Activated CD8-positive, alpha-beta memory T cell treated with anti-CD3 and anti-CD28 coated beads, Interleukin-2, amount 50 U/mL, for 4 hours (primary cell): ENCODE measurements around the gene MEGF6.

Experiments used
- DNase-seq: peaks from one replicate; pipeline ENCODE4 v3.0.0-alpha.2; 2020

MEGF6 gene

DNA sequence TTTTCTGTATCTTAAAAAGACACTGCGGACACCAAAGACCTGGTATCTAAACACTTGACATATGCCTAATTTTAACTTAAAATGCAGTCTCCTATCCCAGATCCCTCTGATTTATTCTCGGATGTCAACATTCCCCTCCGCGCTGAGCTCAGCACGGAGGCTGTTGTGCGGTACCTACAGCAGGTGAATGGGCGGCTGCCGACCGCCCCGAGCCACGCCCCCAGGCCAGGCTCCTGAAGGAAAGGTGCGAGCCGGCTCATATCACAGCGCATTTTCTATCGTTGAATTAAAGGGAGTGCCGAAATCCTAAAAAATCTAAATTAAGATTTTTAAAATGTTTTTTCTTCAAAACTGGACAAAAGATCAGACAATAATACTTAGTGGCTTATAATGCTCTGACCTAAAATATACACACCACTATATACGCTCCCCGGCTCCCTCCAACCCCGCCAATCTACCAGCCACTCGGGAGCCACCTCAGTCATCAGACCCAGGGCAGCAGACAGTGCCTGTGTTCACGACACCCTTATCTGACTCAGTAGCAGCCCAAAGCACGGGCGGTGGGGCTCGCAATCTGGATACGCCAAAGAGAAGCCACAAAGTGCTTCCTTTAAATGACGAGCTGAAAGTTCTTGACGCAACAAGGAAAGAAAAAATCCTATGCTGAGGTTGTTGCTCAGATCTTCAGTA, 34.5 kb upstream of the MEGF6 start:
- DNase-seq = no peak

DNA sequence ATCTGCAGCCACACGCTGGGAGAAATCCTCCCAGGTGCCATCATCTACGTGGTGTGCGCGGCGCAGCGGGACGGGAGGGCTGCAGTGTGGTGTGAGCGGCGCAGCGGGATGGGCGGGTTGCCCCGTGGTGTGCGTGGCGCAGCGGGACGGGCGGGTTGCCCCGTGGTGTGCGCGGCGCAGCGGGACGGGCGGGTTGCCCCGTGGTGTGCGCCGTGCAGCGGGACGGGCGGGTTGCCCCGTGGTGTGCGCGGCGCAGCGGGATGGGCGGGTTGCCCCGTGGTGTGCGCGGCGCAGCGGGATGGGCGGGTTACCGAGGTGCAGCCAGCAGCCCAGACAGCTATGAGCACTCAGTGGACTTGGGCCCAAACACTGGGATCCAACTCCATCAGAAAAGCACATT, 33.9 kb upstream of the MEGF6 start:
- DNase-seq = no peak

GRCh38 chr1:3644273-3644672, 33.0 kb upstream of the MEGF6 start:
- no peak for DNase-seq

DNA sequence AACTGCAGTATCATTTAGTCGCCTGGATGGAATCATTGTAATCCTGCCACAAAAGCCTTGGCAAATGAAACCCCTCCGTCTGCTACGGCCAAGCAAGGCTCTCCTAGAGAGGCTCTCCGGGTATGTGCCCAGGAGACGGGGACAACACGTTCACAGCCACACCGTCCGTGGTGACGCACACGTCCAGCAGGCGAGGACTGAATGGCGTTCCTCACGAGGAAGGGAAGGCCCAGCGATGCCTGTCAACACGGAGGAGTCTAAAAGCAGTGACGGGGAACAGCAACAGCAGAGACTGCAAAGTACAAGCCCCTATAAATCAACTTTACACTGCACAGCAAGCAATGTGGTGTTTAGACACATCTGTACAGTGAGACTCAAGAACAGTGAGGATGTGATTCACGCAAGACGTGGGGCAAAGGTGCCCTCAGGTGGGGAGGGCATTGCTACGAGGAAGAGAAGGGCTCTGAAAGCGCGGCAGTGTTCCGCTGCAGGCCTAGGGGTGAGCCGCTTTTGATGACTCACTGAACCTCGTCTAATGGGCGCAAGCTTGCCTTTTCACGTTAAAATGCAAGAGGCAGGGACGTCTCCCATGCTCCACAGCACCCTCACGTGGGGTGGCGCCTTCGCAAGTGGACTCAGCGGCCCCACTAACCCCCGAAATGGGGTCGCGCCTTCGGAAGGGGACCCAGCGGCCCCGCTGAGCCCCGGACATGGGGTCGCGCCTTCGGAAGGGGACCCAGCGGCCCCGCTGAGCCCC, 31.8 kb upstream of the MEGF6 start:
- DNase-seq = no peak

DNA sequence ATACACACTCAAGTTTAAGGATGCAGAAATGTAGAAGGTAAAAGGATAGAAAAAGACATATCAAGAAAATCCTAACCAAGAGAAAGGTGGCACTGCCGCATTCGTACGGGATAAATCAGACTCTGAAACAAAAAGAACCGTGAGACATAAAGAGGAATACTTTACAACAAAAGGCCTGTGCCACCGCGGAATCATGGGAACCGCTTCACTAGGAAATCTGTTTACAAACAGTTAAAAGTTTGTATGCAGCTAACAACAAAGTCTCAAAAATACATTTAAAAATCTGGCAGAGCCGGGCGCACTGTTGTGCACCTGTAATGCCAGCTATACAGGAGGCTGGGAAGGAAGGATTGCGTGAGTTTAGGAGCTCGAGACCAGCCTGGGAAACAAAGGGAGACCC, 30.5 kb upstream of the MEGF6 start:
- no peak for DNase-seq

- no peak for DNase-seq
Observed at GRCh38 chr1:3641046-3641760, 29.9 kb upstream of the MEGF6 start.

DNA sequence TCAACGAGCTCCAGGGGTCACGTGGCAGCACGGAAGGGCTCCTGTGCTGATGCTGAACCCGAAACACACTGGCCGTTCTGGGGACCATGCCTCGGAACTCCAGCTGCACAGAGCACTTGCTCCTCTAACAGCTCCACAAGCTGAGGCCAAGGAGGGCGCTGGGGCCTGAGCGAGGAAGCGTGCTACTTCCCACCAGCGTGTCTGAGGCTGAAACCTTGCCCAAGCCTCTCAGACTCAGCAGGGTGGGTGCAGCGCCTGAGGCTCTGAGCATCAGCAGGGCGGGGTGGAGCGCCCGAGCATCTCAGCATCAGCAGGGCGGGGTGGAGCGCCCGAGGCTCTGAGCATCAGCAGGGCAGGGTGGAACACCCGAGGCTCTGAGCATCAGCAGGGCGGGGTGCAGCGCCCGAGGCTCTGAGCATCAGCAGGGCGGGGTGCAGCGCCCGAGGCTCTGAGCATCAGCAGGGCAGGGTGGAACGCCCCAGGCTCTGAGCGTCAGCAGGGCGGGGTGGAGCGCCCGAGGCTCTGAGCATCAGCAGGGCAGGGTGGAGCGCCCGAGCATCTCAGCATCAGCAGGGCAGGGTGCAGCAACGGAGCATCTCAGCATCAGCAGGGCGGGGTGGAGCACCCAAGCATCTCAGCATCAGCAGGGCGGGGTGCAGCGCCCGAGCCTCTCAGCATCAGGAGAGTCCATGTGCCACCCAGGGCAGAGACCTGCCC, 29.0 kb upstream of the MEGF6 start:
- no peak for DNase-seq

DNA sequence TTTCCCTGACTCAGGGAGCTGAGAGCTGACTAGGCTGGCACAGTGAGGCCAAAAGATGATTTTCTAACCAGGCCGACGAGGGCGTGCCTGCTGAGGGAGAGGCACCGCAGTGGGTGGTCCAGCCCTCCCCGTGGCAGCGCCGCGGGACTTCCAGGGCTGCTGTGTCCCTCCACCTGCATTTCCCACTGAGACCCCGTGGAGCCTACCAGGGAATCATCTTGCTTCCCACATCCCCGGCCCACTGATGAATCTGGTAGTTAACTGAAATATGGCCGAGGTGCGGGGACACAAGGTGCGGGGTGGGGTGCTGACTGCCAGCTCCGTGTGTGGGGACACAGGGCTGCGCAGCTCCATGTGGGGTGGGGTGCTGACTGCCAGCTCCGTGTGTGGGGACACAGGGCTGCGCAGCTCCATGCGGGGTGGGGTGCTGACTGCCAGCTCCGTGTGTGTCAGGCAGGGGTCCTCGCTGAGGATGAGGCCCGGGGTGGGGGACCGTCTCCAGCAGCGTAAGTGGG, 28.1 kb upstream of the MEGF6 start:
- DNase-seq = no peak

- DNase-seq = no peak
Observed at GRCh38 chr1:3638676-3639075, 27.4 kb upstream of the MEGF6 start.

GRCh38 chr1:3638027-3638426, 26.7 kb upstream of the MEGF6 start:
- DNase-seq = no peak

- no peak for DNase-seq
Observed at GRCh38 chr1:3636531-3636930, 25.2 kb upstream of the MEGF6 start.

DNA sequence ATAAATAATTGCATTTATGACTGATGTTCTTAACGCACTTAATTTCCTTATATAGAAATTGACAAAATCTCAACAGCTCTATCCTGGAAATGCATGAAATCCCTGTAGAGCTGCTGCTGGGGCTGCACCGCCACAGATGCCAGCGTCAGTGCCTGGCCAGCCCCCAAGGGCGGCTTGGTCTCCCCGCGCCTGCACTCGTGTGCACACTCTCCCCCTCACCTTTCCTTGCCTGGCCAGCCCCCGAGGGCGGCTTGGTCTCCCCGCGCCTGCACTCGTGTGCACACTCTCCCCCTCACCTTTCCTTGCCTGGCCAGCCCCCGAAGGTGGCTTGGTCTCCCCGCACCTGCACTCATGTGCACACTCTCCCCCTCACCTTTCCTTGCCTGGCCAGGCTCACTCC, 24.8 kb upstream of the MEGF6 start:
- no peak for DNase-seq

DNA sequence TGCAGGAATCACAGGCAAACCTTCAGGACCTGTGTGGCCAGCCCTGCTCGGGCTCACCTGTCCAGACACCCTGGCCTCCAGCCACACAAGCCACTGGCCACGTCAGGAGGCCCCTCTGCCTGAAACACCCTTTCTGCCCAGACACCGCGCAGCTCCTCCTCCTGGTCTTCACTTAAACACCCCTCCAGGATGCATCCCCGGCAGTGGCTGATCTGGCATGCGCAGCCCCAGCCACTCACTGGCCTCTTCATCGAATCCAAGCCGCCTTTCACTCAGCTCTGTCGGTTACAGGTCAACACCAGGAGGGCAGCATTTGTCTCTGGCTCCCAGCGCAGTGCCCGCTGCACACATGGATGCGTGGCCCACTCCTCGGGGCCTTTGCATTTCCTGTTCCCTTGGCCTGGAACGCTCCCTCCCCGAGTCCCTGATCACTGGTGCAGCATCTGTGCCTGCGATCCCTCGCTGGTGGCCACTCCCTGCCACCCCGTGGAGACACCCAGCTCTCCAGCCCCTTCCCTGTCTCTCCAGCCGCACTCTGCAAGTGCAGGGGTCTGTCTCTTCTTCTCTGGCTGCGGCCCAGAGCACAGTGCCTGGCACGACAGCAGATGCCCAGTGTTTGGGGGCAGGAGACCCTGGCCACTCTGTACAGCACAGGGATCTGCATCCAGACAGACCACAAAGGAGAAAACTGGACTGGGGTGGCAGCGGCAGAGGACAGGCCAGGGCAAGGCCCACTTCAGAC, 22.9 kb upstream of the MEGF6 start:
- DNase-seq = no peak

- DNase-seq = no peak
Observed at GRCh38 chr1:3633344-3634058, 22.2 kb upstream of the MEGF6 start.

GRCh38 chr1:3632716-3633343, 21.5 kb upstream of the MEGF6 start:
- no peak for DNase-seq

DNA sequence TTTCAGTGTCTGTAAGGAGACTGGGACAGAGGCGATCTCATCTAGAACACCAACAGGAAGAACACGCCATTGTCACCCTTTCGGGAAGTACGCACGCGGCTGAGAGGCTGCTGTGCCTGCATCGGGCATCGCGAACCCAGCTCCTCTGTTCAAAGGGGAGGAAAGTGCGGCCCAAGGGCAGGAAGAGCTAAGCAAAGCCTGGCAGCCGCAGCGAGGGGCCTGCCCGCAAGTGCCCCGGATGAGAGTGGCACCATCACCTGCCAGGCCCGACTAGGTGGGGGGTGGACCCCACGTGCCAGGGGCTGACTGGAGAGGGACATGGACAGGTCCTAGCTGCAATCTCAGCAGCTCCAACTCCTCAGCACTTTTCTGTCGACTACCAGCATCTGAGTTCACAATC, 21.0 kb upstream of the MEGF6 start:
- DNase-seq = no peak

- DNase-seq = no peak
Observed at GRCh38 chr1:3631320-3632260, 20.3 kb upstream of the MEGF6 start.

DNA sequence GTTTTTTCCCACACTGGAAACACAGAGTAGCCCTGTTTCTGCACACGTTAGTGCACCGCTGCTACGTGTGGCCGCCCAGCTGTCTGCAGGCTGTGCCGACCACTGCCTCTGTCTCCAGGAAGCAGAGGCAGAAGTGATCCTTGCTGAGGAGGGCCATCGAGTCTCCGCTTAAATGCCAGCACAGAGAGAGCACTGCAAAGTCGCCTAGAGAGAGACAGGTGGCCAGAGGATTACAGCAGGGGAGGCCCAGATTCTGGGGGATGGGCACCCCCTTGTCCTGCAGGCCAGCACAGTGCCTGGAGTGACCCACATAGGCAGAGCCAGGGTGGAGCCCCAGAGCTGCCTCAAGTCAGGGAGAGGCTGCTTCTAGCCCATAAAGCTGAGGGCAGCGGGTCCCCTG, 19.6 kb upstream of the MEGF6 start:
- no peak for DNase-seq

GRCh38 chr1:3630161-3630611, 18.9 kb upstream of the MEGF6 start:
- no peak for DNase-seq

GRCh38 chr1:3629561-3630160, 18.4 kb upstream of the MEGF6 start:
- no peak for DNase-seq
